GM21423 (cell line): ENCODE data around the gene KHDC4.
A peak's percentile ranks its signal among the peaks of the same experiment; 100 is the strongest.

ENCODE experiments used
- ATAC-seq: cut with Tn5 transposase; IDR thresholded peaks from one replicate; pipeline ENCODE4 v1.9.1; 2021; ENCODE audit warnings: mild to moderate bottlenecking, moderate library complexity; ENCODE audit not compliant: unreplicated experiment

Gene KHDC4

GRCh38 chr1:155970531-155971167, 36.4 kb upstream of the KHDC4 start:
- ATAC-seq: peak; percentile 50

- ATAC-seq: no peak
Measured at GRCh38 chr1:155969377-155969791, 35.2 kb upstream of the KHDC4 start.

GRCh38 chr1:155968670-155969069, 34.5 kb upstream of the KHDC4 start:
- ATAC-seq: no peak

GRCh38 chr1:155968051-155968400, 33.8 kb upstream of the KHDC4 start:
- ATAC-seq: no peak

- no peak for ATAC-seq
Measured at GRCh38 chr1:155967341-155968050, 33.3 kb upstream of the KHDC4 start.

- no peak for ATAC-seq
Measured at GRCh38 chr1:155966750-155967149, 32.5 kb upstream of the KHDC4 start.

GRCh38 chr1:155966135-155966534, 31.9 kb upstream of the KHDC4 start:
- ATAC-seq: no peak

GRCh38 chr1:155964193-155964592, 30.0 kb upstream of the KHDC4 start:
- ATAC-seq: no peak

GRCh38 chr1:155962599-155963211, 28.5 kb upstream of the KHDC4 start:
- no peak for ATAC-seq

- ATAC-seq: no peak
Measured at GRCh38 chr1:155961937-155962336, 27.7 kb upstream of the KHDC4 start.

GRCh38 chr1:155960081-155960745, 26.0 kb upstream of the KHDC4 start:
- ATAC-seq: no peak

GRCh38 chr1:155957411-155957915, 23.2 kb upstream of the KHDC4 start:
- no peak for ATAC-seq

- ATAC-seq: no peak
Measured at GRCh38 chr1:155954645-155955044, 20.4 kb upstream of the KHDC4 start.

GRCh38 chr1:155952505-155952890, 18.3 kb upstream of the KHDC4 start:
- ATAC-seq: no peak

- ATAC-seq: no peak
Measured at GRCh38 chr1:155951753-155952504, 17.7 kb upstream of the KHDC4 start.

- ATAC-seq: no peak
Measured at GRCh38 chr1:155950829-155951228, 16.6 kb upstream of the KHDC4 start.

GRCh38 chr1:155947741-155948140, 13.5 kb upstream of the KHDC4 start:
- no peak for ATAC-seq

GRCh38 chr1:155947292-155947691, 13.1 kb upstream of the KHDC4 start:
- no peak for ATAC-seq

- ATAC-seq: peak; percentile 8
Measured at GRCh38 chr1:155946633-155947219, 12.5 kb upstream of the KHDC4 start.

- ATAC-seq: no peak
Measured at GRCh38 chr1:155944444-155944799, 10.2 kb upstream of the KHDC4 start.
